HG02938 (cell line): ENCODE measurements around the gene ANAPC4.

Experiments
- ATAC-seq: cut with Tn5 transposase; IDR thresholded peaks from one replicate; pipeline ENCODE4 v1.9.1; 2021; ENCODE audit warnings: mild to moderate bottlenecking, moderate library complexity; ENCODE audit not compliant: unreplicated experiment

Gene ANAPC4

DNA sequence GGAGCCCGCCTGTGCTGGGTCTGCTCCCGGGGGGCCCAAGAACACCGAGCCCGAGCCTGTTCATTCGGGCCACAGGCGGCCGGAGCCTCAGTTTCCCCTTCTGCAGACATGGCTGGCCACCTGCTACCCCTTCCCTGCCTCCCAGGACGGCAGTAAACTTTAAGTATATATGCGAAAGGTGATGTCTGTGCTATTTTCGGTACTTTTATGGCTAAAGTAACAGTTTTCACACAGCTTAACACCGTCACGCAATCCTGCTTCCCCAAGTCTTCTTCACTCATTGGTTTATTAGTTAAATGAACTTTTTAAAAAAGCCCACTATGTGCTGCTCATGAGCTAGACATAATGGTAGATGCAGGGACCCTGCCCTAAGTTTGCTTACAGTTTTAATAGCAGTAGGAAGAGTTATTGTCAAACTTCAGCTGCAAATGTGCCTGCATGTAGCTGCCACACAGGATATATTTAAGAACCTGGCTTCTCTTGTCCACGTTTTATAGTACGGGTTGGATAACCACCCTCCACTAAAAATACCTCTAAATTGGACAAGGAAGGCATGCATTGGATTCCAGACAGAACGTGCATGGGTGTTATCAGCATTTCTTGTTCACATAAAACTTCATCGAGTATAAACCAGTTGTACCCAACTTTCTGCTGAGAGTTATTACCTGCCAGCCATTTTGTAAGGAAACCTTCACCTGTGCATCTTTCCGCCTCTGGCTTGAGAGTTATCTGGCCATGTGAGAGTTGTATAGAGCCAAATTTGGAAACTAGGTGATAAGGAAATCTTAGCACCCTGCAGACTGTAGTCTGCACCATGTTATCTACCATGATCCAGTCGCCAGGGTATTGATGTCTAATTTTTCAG is 741 bp downstream of the ANAPC4 start:
- ATAC-seq: peak; percentile 15

GRCh38 chr4:25378437-25378743 is 1.3 kb downstream of the ANAPC4 start:
- no peak for ATAC-seq

DNA sequence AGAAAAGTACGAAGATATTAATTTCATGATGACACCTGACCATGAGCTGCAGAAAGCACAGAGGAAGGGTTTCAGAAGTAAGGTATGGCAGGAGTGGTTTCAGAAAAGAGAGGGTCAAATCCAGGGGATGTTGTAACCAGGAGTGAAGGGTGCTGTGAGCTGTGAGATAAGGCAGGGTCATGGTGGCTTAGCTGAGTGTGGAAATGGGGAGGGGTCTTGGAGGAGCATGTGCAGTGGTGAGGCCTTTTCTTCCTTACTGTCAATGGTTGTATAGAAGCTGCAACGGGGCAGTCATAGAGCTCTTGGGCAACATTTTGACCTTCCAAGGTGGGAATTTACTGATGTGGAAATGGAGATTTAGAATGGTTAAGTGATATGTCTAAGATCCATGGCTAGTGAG is 2.5 kb downstream of the ANAPC4 start:
- ATAC-seq: no peak

DNA sequence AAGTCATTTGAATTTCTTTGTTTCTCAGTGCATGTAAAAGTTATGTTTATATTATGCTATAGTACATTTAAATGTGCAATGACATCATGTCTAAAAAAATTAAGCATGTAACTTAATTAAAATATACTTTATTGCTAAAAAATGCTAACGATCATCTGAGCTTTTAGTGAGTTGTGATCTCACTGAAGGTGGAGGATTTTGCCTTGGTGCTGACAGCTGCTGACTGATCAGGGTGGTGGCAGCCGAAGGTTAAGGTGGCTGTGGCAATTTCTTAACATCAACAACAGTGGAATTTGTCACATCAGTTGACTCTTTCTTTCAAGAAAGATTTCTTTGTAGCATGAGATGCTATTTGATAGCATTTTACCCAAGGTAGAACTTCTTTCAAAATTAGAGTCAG is 6.6 kb downstream of the ANAPC4 start:
- ATAC-seq: no peak

DNA sequence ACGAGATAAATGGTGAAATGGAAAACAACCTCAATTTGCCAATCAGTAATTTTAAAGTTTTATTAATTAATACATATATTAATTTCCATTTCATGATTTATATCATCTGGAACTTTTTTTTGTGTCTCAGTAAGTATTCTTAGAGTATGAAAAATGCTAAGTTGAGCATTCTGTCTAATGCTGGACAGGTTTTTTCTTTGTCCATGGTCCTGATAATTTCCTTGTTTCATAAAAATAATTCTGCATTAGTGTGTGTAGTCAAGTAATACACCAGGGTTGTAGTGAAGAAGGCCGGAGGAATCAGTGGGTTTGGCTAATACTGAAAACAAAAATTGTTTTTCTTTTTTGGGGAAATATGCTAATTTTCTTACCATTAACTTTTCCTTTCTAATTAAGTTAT is 9.9 kb downstream of the ANAPC4 start:
- no peak for ATAC-seq

GRCh38 chr4:25397305-25397704 is 20.2 kb downstream of the ANAPC4 start:
- ATAC-seq: no peak

DNA sequence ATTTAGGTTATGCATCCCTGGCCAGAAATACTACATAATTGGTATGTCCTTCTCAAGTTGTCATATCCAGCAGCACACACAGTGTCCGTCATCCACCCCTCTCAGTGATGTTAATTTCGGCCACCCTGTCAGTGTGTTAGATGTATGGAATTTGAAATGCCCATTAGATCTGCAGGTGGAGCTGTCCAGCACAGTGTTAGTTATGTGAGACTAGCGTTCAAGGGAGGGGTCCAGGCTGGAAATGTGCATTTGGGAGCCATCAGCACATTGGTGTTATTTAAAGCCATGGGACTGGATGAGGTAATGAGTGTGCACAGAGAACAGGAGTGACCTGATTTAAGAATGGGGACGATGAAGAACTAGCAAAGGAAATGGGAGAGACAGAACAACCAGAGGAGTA is 22.4 kb downstream of the ANAPC4 start:
- no peak for ATAC-seq

DNA sequence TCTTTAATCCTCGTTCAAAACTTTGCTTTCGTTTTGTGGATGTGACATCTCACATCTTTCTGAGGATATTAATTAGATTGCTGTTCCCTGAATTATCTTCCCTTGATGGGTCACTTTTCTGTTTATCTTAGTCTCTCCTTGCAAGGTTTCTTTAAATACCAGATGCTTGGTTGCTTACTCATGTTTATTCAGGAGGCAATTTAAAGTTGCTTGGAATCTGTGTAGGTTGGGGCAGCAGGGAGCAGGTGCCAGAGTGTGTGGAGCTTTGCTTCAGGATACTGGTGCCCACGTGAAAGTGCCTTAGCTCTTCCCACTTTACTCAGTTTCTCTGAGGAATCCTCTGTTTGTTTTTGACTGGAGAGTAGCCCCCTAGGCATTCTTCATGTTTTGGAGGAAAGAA is 24.0 kb downstream of the ANAPC4 start:
- ATAC-seq: no peak

GRCh38 chr4:25402521-25402920 is 25.5 kb downstream of the ANAPC4 start:
- no peak for ATAC-seq

- ATAC-seq: no peak
Observed at GRCh38 chr4:25403699-25404098, 26.6 kb downstream of the ANAPC4 start.

- no peak for ATAC-seq
Observed at GRCh38 chr4:25405453-25405852, 28.4 kb downstream of the ANAPC4 start.

DNA sequence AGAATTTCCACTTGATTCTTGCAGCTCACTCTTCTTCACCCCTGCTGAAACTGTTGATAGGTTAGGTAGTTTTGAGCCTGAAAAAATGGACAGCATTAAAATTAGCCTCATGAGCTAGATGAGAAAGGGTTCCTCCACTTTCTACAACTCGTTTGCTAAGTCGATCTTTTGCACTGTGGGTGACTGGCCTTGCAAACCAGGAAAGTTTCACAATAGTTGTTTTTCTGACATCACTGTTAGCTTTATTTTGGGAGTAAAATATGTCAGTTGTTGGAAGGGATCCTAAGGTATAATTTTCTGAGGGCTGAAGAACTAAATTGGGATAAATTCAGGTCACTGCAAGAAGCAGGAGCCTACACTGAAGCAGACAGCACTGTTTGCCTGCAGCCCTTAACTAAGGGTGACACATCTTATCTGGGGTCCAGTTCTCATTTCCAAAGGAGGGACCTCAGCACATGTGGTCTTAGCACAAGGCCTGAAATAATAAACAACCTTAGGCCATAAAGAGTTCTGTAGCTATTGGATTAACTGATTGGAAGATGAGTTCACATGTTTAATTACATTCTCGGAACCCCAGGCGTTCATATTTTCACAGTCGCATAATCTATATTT is 29.1 kb downstream of the ANAPC4 start:
- ATAC-seq: no peak

GRCh38 chr4:25410820-25411529 is 33.9 kb downstream of the ANAPC4 start:
- no peak for ATAC-seq

GRCh38 chr4:25413261-25413660 is 36.2 kb downstream of the ANAPC4 start:
- ATAC-seq: no peak

DNA sequence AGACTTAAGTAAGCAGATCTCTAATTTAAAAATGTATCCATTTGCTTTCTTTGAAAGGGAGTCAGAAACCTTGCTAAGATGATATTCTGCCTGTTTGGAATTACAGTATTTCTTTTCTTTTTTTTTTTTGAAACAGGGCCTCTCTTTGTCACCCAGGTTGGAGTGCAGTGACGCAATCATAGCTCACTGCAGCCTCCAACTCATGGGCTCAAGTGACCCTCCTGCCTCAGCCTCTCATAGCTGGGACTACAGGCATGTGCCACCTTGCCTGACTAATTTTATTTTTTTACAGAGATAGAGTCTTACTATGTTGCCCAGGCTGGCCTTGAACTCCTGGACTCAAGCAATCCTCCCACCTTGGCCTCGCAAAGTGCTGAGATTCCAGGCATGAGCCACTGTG is 40.0 kb downstream of the ANAPC4 start:
- ATAC-seq: no peak

GRCh38 chr4:25420931-25421330 is 43.9 kb downstream of the ANAPC4 start:
- ATAC-seq: no peak

GRCh38 chr4:25421816-25422525 is 44.9 kb downstream of the ANAPC4 start:
- no peak for ATAC-seq

DNA sequence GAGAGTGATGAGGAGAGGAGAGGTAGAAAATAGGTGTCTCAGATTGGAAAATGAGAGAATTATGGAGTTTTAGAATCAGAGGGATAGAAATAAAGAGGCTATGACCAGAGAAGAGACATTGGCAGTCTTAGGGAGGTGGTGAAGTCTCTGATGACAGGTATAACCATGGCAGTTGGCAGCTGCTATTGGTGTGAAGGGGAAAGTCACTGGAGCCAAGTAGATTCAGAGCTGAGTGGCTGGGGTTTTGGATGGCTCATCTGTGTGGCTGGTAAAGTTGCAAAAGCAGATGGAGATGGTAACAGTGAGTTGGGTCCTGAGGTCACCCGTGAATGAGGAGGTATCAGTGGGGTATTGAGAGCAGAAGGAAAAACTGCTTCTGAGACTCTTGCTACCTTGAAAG is 46.5 kb downstream of the ANAPC4 start:
- ATAC-seq: no peak

DNA sequence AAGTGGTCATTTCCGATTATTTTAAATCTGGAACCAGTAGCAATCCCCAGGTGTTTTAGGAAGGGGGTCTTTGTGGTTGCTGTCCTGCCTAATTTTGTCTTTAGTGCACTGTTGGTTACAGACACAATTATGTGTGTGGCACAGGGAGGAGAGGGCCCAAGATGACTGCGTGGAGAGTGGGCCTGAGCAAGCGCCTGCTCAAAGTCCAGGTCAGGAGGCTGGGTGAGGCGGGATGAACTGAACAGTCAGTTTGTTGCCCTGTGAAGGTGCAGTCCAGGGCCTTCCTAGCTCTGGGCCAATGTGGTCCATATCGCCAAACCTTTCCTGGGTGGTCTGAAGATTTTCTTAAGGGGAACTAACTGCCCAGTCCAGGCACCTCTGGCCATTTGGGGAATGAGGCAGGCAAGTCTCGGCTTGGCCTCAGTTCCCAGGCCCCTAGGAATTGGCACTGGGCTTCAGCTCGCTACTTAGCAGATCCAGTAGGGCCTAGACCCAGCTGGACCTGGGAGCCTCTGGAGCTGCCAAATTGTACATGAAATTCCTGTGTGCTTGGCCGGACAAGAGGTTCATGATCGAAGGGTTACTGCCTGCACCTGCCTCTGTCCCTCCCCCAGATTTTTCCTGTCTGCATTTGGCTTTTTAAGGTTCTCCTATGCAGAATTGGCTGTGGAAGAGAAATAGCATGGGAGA is 47.6 kb downstream of the ANAPC4 start:
- no peak for ATAC-seq

DNA sequence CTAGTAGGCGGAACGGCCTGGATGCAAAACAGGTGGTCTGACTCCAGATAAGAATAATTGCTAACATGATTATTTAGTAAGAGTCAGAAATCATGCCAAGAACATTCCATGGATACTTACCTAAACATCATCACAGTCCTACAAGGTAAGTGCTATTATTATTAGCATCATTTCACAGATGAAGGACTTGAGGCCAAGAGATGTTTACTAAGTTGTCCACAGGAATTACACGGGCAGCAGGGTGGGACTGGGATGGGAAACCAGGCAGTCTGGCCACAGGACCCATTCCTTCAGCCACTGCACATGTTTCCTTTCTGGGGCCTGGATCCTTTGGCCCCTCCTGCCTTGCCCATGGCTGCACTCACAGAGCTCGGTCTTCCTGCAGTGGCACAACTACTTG is 48.3 kb downstream of the ANAPC4 start:
- ATAC-seq: no peak

- ATAC-seq: no peak
Observed at GRCh38 chr4:25427871-25428270, 50.8 kb downstream of the ANAPC4 start.
